GM19238 (cell line): ENCODE measurements around the gene NOB1.
"Not testable (repeated sequence)": the region's sequence is repeated elsewhere in the genome, so short reads cannot be mapped to it uniquely, and the experiment has no call there.

ENCODE experiments used
- DNase-seq: peaks from one replicate; pipeline ENCODE4 v3.0.0; 2011; ENCODE audit warnings: low spot score; ENCODE audit not compliant: insufficient read length

NOB1 gene

GRCh38 chr16:69761983-69762813 is 7.5 kb upstream of the NOB1 start, which contains the start of gene WWP2:
WWP2 (plus strand) TSS chr16:69762332; CDS start chr16:69787011, 24,679 bp downstream.
- peak; percentile 82 for DNase-seq

DNA sequence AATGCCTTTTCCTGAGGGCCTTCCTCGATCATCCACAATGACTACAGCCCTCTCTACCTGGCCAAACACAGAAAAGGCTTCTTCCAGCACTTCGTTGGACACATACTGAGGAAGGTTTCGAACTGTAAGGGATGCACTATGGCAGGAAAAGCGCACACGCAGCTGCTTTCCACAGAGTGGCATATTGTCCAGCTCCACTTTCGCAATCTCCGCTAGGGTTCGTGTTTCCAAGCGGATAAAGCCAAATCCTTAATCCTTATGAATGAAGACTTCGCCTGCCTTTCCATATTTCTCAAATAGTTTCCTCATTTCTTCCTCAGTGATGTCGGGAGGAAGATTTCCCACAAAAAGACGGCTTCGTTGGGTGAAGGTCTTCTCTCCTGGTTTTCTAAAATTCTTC is 2.6 kb upstream of the NOB1 start:
- DNase-seq: not testable (repeated sequence)

DNA sequence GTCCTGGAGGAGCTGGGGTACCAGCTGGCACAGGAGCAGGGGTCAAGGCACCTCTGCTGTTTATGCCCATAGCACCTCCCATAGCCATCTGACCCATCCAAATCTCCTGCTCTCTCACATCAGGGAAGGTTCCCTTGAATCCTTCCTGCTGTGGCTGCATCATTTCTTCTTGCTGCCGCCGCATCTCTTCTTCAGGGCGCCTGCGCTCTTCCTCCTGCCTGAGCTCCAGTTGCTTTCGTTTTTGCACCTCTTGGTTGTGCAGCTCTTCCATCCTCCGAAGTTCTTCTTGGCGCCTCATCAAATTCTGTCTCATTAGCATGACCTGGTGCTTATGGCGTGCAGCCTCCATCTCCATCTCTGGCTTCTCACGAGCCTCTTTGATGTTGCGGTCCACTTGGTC is 2.0 kb upstream of the NOB1 start:
- DNase-seq: no peak

GRCh38 chr16:69754143-69754468 is 620 bp downstream of the NOB1 start:
- no peak for DNase-seq

DNA sequence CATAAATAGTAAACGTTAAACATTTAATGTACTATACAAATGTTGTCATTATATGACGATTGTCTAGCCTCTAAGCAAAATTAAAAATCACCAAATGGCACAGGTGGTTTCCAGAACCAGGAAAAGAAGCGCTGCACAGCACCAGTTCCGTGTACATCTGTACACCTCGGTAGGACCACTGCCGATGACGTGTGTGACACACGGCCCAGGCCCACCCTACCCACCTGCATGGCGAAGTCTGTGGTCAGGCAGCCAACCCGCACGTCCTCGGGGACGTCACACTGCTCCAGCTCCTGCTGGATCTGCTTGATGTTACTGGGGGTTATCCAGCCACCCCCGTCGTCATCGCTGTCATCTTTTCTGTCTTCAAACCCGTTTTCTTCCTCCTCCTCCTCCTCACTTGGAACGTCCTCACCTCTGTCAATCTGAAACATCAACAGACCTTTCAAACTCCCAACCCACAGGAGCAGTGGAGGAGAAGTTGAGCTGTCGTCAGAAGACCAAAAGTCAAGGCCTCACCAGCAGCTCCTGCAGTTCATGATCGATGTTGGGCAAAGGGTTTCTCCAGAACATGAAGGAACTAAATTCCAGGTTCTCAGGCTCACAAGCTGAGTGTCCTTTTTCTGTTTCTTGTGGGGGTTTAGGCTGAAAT is 5.9 kb downstream of the NOB1 start:
- DNase-seq: no peak

DNA sequence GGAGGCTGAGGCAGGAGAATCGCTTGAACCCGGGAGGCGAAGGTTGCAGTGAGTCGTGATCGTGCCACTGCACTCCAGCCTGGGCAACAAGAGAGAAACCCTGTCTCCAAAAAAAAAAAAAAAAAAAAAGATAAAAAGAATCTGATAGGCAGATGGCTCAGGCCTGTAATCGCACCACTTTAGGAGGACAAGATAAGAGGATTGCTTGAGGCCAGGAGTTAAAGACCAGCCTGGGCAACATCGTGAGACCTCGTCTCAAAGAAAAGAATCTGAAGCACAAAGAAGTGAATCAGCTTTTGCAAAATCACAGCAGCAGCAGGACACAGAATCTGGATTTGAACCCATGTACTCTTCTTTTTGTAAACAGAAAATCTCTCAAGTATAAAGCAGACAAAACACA is 7.6 kb downstream of the NOB1 start:
- no peak for DNase-seq

- DNase-seq: no peak
Observed at GRCh38 chr16:69745959-69746358, 8.8 kb downstream of the NOB1 start.

DNA sequence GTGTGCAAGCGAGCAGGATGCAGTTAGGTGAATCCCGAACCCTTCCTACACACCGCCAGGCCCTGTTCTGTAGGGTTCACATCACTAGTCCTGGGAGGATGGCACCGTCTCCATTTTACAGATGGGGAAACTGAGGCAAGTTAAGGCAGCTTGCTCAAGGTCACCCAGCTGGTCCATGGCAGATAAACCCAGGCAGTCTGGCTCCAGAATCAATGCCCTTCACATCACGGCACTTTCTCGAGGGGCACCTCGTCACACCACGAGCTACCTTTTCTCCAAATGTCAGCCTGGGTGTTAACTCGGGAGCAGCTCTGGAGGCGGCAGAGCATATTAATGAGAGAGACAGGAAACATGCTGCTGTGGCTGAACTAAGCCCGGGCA is 9.5 kb downstream of the NOB1 start:
- no peak for DNase-seq

GRCh38 chr16:69744363-69745231 is 10.1 kb downstream of the NOB1 start:
- no peak for DNase-seq

DNA sequence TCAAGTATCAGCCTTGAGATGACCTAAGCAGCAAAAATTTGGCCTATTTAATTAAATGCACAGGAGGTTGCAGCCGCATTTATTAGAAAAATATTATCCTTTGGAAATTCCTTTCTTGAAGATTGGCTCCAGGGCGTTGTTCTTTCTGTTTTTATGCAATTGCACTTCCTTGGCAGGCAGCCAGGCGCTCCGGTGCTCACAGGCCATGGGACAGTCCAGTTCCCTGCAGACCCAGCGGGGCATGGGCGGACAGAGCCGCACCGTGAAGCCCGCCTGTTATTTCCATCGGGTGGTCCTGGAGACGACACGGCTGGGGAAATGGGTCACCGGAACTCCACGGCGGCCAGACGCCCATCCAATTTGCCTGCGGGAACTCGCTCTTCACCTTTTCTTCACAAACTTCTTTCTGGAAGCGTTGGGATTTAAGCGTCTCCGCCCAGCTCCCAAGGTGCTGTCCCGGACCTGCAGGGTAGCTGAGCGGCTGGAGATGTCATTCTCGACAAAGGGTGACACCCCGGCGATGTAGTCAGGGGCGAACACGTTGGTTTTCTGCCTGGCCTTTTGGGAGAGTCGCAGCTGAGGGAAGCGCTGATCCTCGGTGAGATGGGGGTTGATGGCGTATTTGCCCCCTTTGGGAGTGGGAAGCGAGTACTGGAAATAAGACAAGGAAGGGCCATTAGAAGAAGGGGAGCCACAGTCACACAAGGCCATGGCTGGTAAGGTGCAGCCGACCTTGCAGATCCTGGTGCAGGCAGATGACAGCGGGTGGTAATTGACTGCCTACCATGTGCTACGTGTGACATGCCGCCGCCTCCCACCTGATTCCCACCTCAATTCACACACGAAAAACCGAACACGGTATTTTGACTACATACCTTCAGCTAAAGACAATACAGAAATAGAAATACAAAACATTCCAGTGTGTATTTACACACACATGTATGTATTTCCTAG is 12.5 kb downstream of the NOB1 start:
- DNase-seq: no peak

GRCh38 chr16:69741519-69741918 is 13.2 kb downstream of the NOB1 start:
- DNase-seq: no peak

GRCh38 chr16:69732101-69732500 is 22.6 kb downstream of the NOB1 start:
- DNase-seq: no peak

DNA sequence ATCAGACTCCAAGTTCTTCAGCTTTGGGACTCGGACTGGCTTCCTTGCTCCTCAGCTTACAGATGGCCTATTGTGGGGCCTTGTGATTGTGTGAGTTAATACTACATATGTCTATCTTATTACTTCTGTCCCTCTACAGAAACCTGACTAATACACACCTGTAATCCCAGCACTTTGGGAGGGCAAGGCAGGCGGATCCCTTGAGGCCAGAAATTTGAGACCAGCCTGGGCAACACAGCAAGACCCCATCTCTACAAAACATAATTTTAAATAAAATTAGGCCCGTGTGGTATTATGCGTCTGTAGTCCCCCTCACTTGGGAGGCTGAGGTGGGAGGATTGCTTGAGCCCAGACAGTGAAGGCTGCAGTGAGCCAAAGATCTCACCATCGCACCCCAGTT is 23.4 kb downstream of the NOB1 start:
- not testable (repeated sequence) for DNase-seq

DNA sequence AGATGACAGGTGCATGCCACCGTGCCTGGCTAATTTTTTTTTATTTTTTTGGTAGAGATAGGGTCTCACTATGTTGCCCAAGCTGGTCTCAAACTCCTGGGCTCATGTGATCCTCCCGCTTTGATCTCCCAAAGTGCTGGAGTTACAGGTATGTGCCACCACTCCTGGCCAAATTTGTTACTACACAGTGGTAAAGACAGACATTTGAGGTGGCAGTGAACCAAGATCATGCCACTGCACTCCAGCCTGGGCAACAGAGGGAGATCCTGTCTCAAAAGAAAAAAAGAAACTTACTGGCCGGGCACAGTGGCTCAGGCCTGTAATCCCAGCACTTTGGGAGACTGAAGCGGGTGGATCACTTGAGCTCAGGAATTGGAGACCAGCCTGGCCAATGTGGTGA is 25.7 kb downstream of the NOB1 start:
- DNase-seq: not testable (repeated sequence)

- DNase-seq: no peak
Observed at GRCh38 chr16:69727916-69728270, 26.8 kb downstream of the NOB1 start.

- DNase-seq: peak; percentile 91
Observed at GRCh38 chr16:69726313-69727060, 28.2 kb downstream of the NOB1 start, which contains the start of gene NQO1. NQO1 (minus strand) TSS chr16:69726560; CDS start chr16:69726439, 121 bp downstream.

- no peak for DNase-seq
Observed at GRCh38 chr16:69725480-69726312, 29.0 kb downstream of the NOB1 start.

- no peak for DNase-seq
Observed at GRCh38 chr16:69724981-69725479, 29.7 kb downstream of the NOB1 start.

DNA sequence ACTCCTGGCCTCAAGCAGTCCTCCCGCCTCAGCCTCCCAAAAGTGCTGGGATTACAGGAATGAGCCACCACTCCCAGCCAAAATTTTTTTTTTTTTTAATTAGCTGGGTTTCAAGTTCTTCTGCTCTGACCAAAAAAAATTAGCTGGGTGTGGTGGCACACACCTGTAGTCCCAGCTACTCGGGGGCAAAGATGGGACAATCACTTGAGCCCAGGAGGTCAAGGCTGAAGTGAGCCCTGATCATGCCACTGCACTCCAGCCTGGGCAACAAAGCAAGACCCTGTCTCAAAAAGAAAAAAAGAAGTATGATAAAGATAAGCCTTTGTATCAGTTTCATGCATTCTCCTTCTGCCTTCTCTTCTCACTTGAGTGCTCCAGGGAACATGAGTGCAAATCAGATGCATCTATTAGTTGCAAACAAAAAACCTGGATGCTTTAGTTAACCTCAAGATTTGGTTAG is 30.3 kb downstream of the NOB1 start:
- DNase-seq: no peak
